Progenitor cell of endocrine pancreas (in vitro differentiated cells): Measurements from ENCODE around the gene TMEM250. TPM values are rescaled to one million over a fixed set of nuclear protein-coding genes. Genes with fewer than 3 reads are reported as not detected.

Source experiments
- DNase-seq: peaks from one replicate; pipeline ENCODE4 v3.0.0; 2021; ENCODE audit warnings: low spot score; ENCODE audit not compliant: unreplicated experiment
- H3K27ac Mint-ChIP-seq: 2 replicates; pipeline ENCODE4 v1.8.0; 2021; ENCODE audit warnings: mild to moderate bottlenecking, moderate library complexity, mixed read lengths
- H3K27me3 Mint-ChIP-seq: 2 replicates; pipeline ENCODE4 v1.8.0; 2021; ENCODE audit warnings: mixed read lengths
- H3K36me3 Mint-ChIP-seq: 2 replicates; pipeline ENCODE4 v1.8.0; 2022; ENCODE audit warnings: mixed read lengths; ENCODE audit not compliant: insufficient read depth
- H3K4me1 Mint-ChIP-seq: 2 replicates; pipeline ENCODE4 v1.8.0; 2021; ENCODE audit warnings: low read depth, mixed read lengths
- H3K4me3 Mint-ChIP-seq: 2 replicates; pipeline ENCODE4 v1.8.0; 2021; ENCODE audit warnings: low read depth, mild to moderate bottlenecking, moderate library complexity, mixed read lengths
- H3K9me3 Mint-ChIP-seq: 2 replicates; pipeline ENCODE4 v1.8.0; 2021; ENCODE audit warnings: low read depth, mixed read lengths
- total RNA-seq: library from RNA; stranded (reverse); gene quantifications from 2 replicates; pipeline ENCODE4 v1.2.1, GENCODE V29; 2021
- TF ChIP-seq, protein P1 (sequence below): fragments of 200-600 bp; sonication (generic); IDR thresholded peaks from one replicate; pipeline ENCODE4 v1.5.0; 2021; ENCODE audit warnings: antibody characterized with exemption, mild to moderate bottlenecking; ENCODE audit not compliant: unreplicated experiment

The TMEM250 gene
- total RNA-seq, 1 donor from 2014 or later: 39.5 TPM

DNA sequence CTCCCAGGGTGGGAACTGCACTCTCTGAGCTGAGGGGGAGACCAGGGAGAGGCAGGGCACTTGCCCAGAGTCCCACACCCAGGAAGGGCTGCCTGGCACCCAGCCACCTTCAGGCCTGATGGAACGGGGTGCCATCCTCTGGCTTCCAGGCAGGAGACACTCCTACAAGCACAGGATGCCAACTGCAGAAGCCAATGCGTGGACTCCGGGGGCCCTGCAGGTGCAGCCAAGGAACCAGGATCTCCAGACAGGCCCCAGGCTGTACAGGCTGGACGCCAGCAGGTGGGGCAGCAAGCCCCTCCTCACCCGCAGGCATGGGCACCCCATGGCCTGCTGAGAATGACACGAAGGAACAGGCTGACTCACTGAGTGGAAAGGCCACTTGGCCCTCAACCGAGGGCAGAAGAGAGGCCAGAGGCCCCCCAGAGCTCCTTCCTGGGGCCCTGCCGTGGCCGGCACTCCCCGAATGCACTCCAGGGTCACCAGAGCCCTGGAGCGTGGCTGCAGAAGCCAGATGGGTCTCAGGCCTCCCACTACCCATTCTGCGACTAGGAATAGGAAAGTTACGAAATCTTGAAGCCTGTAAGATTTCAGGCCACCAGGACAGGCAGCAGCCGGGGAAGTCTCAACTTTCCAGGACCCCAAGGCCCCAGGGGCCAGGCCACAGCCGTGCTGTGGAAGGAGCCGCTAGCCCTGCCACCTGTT is 39.3 kb downstream of the TMEM250 start:
- Mint-ChIP-seq H3K36me3 (peaks cover 2% of the 10 kb centered on the region), H3K27ac (no peak overlapping the region), H3K9me3 (no peaks in the 10 kb centered on the region), H3K4me1 (peaks cover 2% of the 10 kb centered on the region), H3K4me3 (no peak overlapping the region), H3K27me3 (no peaks in the 10 kb centered on the region)
- no peak for DNase-seq
- TF ChIP-seq, protein P1, sequence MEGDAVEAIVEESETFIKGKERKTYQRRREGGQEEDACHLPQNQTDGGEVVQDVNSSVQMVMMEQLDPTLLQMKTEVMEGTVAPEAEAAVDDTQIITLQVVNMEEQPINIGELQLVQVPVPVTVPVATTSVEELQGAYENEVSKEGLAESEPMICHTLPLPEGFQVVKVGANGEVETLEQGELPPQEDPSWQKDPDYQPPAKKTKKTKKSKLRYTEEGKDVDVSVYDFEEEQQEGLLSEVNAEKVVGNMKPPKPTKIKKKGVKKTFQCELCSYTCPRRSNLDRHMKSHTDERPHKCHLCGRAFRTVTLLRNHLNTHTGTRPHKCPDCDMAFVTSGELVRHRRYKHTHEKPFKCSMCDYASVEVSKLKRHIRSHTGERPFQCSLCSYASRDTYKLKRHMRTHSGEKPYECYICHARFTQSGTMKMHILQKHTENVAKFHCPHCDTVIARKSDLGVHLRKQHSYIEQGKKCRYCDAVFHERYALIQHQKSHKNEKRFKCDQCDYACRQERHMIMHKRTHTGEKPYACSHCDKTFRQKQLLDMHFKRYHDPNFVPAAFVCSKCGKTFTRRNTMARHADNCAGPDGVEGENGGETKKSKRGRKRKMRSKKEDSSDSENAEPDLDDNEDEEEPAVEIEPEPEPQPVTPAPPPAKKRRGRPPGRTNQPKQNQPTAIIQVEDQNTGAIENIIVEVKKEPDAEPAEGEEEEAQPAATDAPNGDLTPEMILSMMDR: no peak

DNA sequence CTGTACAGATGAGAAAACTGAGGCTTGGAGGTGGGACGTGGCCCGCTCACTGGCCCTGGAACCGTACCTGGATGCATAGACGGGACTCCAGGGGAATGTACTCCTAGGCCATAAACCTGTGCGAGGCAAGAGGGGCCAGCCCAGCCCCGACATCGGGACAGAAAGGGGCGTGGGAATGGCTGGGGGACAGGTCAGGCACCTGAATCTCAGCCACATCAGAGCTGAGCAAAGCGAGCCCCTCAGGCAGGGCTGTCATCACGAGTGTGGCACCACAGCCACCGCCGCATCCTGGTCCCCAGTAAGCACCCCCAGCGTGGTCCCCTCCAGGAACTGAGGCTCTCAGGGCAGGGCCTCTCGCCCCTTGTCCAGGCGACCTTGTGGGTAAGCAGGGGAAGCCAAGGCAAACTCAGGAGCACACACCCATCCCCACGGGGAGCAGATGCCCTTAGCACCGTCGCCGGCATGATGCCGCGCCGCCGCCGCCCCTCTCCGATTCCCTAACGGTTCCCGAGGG is 40.1 kb downstream of the TMEM250 start:
- no peak overlapping the region for H3K4me3 Mint-ChIP-seq
- H3K27me3 Mint-ChIP-seq: no peaks in the 10 kb centered on the region
- H3K9me3 Mint-ChIP-seq: no peaks in the 10 kb centered on the region
- TF ChIP-seq, protein P1: no peak
- H3K4me1 Mint-ChIP-seq: no peaks in the 10 kb centered on the region
- DNase-seq: no peak
- peaks cover 2% of the 10 kb centered on the region for H3K36me3 Mint-ChIP-seq
- no peak overlapping the region for H3K27ac Mint-ChIP-seq

DNA sequence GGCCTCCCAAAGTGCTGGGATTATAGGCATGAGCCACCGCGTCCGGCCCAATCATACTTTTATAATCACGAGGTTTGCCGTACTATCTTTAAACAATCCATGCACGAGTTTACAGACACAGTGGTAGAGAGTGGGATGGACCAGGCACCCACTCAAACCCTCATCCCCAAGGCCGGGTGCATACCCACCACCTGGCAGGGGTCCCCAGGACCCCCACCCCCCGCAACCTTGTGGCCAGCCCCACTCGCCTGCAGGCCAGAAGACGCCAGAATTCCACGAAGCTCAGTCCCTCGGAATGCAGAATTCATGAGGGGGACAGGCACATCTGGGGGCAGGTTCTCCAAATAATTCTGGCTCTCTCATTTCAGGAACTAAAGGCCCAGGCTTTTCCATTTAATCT is 40.7 kb downstream of the TMEM250 start:
- no peaks in the 10 kb centered on the region for H3K4me1 Mint-ChIP-seq
- no peak for DNase-seq
- H3K9me3 Mint-ChIP-seq: no peaks in the 10 kb centered on the region
- no peaks in the 10 kb centered on the region for H3K27me3 Mint-ChIP-seq
- TF ChIP-seq, protein P1: no peak
- H3K4me3 Mint-ChIP-seq: no peak overlapping the region
- H3K36me3 Mint-ChIP-seq: peaks cover 2% of the 10 kb centered on the region
- H3K27ac Mint-ChIP-seq: no peak overlapping the region

DNA sequence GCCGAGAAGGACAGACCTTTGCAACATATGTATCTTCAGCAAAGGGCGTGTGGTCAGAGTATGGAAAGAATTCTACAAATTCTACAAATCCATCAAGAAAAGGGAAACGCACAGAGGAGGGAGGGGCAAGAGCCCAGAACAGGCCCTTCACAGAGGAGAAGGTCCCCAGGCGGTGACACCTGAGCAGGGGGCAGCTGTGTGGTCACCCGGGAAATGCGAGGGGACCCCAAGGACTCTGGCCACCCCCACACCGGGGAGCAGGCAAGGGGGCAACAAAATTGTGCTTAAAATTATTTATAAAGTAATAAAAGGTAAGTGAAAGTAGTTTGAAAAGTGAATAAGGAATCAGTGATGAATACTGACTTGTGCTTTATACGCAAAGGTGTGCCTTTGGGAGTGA is 41.2 kb downstream of the TMEM250 start:
- Mint-ChIP-seq H3K9me3 (no peaks in the 10 kb centered on the region), H3K36me3 (peaks cover 2% of the 10 kb centered on the region), H3K27ac (no peak overlapping the region), H3K4me1 (no peaks in the 10 kb centered on the region), H3K27me3 (no peaks in the 10 kb centered on the region), H3K4me3 (no peak overlapping the region)
- TF ChIP-seq, protein P1: no peak
- DNase-seq: no peak

DNA sequence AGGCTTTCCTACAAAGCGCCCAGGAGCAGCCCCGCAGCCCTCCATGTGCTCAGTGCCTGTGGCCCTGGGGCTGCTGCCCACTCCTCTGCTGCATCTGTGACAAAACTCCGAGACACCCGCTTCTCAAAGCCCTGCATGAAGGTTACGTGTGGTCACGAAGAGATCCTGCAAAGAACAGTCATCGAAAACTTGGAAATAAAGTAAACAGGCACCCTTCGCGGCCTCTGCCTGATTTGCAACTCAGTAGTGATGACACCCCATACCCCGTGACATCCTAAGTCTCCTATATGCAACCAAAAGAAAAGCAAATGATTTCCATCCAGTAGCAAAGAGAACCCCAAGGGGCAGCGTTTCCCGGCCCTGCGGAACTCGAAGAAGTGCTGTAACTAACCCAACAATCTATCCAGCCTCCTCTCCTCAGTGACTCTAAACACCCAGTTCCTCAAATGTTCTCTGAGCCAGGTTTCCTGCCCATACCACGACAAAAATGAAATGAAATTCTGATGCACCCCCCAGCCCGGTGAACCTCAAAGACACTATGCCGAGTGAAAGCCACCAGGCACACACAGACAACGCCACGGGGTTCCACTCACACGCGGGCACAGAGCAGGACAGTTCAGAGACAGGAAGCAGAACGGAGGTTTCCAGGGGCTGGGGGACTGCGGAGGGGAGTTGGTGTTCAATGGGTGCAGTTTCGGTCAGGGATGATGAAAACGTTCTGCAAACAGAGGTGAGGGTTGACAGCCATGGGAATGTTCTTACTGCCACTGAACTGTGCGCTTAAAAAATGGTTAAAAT is 42.6 kb downstream of the TMEM250 start:
- TF ChIP-seq, protein P1: no peak
- Mint-ChIP-seq H3K9me3 (no peaks in the 10 kb centered on the region), H3K4me3 (no peak overlapping the region), H3K4me1 (no peaks in the 10 kb centered on the region), H3K27ac (no peak overlapping the region), H3K36me3 (peaks cover 2% of the 10 kb centered on the region), H3K27me3 (no peaks in the 10 kb centered on the region)
- no peak for DNase-seq
